SK-N-SH treated with all-trans-retinoic acid at 6 μM for 48 hours (cell line): ENCODE results near the gene SYK.

Experiments used
- CREB5 ChIP-seq: fragments of 250-450 bp; sonication (Bioruptor Pico); IDR thresholded peaks from 2 replicates; pipeline ENCODE4 v1.5.1; 2020; ENCODE audit warnings: low read depth, mild to moderate bottlenecking, moderate library complexity
- RARB ChIP-seq: fragments of 250-450 bp; sonication (Bioruptor Pico); IDR thresholded peaks from 2 replicates; pipeline ENCODE4 v1.8.0; 2021; ENCODE audit warnings: mild to moderate bottlenecking, moderate library complexity
- ZFP3 ChIP-seq: fragments of 250-450 bp; sonication (Bioruptor Pico); IDR thresholded peaks from 2 replicates; pipeline ENCODE4 v1.5.0; 2020; ENCODE audit warnings: mild to moderate bottlenecking, moderate library complexity
- ZFP30 ChIP-seq: fragments of 450-650 bp; formaldehyde crosslinking; IDR thresholded peaks from 2 replicates; pipeline ENCODE4 v1.5.0; 2022; ENCODE audit warnings: mild to moderate bottlenecking, moderate library complexity

DNA sequence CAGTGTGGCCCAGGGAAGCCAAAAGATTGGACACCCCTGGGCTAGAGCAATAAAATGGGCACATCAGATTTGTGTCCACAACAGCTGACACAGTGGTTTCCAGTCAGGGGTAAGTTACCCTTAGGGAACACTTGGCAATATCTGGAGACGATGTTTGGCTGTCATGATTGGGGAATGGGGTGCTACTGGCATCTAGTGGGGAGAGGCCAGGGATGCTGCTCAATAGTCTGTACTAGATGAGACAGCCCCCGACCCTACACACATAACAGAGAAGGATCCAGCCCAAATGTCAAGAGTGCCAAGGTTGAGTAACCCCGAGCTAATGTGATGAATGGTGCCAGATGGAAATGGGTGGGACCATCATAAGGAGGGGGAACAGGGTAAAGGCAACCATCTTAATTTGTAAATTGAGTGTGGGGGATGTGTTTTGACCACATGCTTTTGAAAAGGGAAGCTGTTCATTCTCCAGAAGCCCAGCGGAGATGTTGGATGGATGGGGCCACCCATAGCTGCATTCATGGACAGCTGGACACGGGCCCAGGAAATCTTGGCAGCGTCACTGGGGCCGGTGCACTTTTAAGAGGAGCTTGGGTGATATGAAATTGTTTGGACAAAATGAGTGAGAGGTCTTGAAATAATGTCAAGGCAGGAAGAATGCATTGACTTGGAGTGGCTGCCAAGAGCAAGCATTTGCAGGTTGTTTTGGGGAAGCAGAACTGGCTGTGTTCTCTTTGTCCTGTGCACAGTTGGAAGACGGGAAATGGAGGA, 33.4 kb downstream of the SYK start:
- TF ChIP-seq RARB (CRISPR knock-in tag) (no peak), CREB5 (CRISPR knock-in tag) (no peak), ZFP3 (CRISPR knock-in tag) (no peak), ZFP30 (no peak)
